K562 (cell line): ENCODE data around the gene LAMTOR1. TPM values are rescaled to one million over a fixed set of nuclear protein-coding genes. Genes with fewer than 3 reads are reported as not detected.
A peak's percentile ranks its signal among the peaks of the same experiment; 100 is the strongest.

Source experiments
- ADNP ChIP-seq: fragments of 200-800 bp; sonication (Bioruptor generic); IDR thresholded peaks from 2 replicates; pipeline ENCODE4 v1.6.1; 2016; ENCODE audit warnings: missing genetic modification characterization, missing compliant biosample characterization
- DPF2 ChIP-seq: fragments of 450-650 bp; IDR thresholded peaks from 2 replicates; pipeline ENCODE4 v1.6.1; 2016
- ESRRA ChIP-seq: fragments of 450-650 bp; IDR thresholded peaks from 2 replicates; pipeline ENCODE4 v1.6.1; 2014; ENCODE audit warnings: low read depth, mild to moderate bottlenecking, moderate library complexity, borderline replicate concordance
- ESRRB ChIP-seq: fragments of 250-450 bp; sonication (Bioruptor Pico); IDR thresholded peaks from 2 replicates; pipeline ENCODE4 v1.5.0; 2020; ENCODE audit warnings: mild to moderate bottlenecking, moderate library complexity, borderline replicate concordance
- FOSL1 ChIP-seq: fragments of 200-800 bp; sonication (Bioruptor generic); conservative IDR thresholded peaks from 2 replicates; pipeline ENCODE4 v1.6.1; 2016; ENCODE audit warnings: missing genetic modification characterization, missing compliant biosample characterization
- HDAC1 ChIP-seq, 2 experiments: fragments of 450-650 bp; IDR thresholded peaks; 2 replicates each; pipeline ENCODE4 v1.6.1; 2016 to 2017; ENCODE audit warnings: inconsistent platforms in 1 of 2, mild to moderate bottlenecking in 1 of 2, moderate library complexity in 1 of 2
- KDM1A ChIP-seq, 2 experiments: fragments of 450-650 bp; IDR thresholded peaks; 2 replicates each; pipeline ENCODE4 v1.6.1; 2016; ENCODE audit warnings: mild to moderate bottlenecking in 2 of 2
- KHSRP ChIP-seq: fragments of 450-650 bp; IDR thresholded peaks from 2 replicates; pipeline ENCODE4 v1.6.1; 2017
- LEF1 ChIP-seq: fragments of 450-650 bp; IDR thresholded peaks from 2 replicates; pipeline ENCODE4 v1.6.1; 2016; ENCODE audit warnings: mild to moderate bottlenecking
- MEIS2 ChIP-seq: fragments of 450-650 bp; IDR thresholded peaks from 2 replicates; pipeline ENCODE4 v1.6.1; 2014; ENCODE audit warnings: mild to moderate bottlenecking; ENCODE audit not compliant: partially characterized antibody
- NCOR1 ChIP-seq: fragments of 450-650 bp; IDR thresholded peaks from 2 replicates; pipeline ENCODE4 v1.6.1; 2016; ENCODE audit warnings: mild to moderate bottlenecking, moderate library complexity
- NFE2 ChIP-seq: IDR thresholded peaks from 2 replicates; pipeline ENCODE4 v1.6.1; 2014; ENCODE audit warnings: antibody characterized with exemption, low read depth
- RBFOX2 ChIP-seq: fragments of 200-400 bp; formaldehyde crosslinking; IDR thresholded peaks from 2 replicates; pipeline ENCODE4 v1.6.1; 2017; ENCODE audit warnings: low read depth, mild to moderate bottlenecking, low read length, moderate library complexity
- SMARCA4 ChIP-seq: fragments of 450-650 bp; IDR thresholded peaks from 2 replicates; pipeline ENCODE4 v1.6.1; 2016
- SOX6 ChIP-seq: fragments of 450-650 bp; IDR thresholded peaks from 2 replicates; pipeline ENCODE4 v1.6.1; 2014; ENCODE audit warnings: mild to moderate bottlenecking
- TAF9B ChIP-seq: fragments of 450-650 bp; IDR thresholded peaks from 2 replicates; pipeline ENCODE4 v1.6.1; 2018; ENCODE audit warnings: mild to moderate bottlenecking; ENCODE audit not compliant: partially characterized antibody
- TAL1 ChIP-seq: fragments of 450-650 bp; IDR thresholded peaks from 2 replicates; pipeline ENCODE4 v1.6.1; 2016; ENCODE audit warnings: mild to moderate bottlenecking
- TEAD4 ChIP-seq, 2 experiments: sonication (generic) in 1 of 2; formaldehyde crosslinking in 1 of 2; IDR thresholded peaks; 2 replicates each; pipeline versions ENCODE4 v1.6.1 to v1.8.0; 2012 to 2022; ENCODE audit warnings: borderline replicate concordance in 1 of 2, inconsistent platforms in 1 of 2, low read length in 1 of 2, mild to moderate bottlenecking in 1 of 2, missing genetic modification reagents in 1 of 2
- ZEB2 ChIP-seq: fragments of 450-650 bp; IDR thresholded peaks from 2 replicates; pipeline ENCODE4 v1.6.1; 2016
- ZNF3 ChIP-seq: fragments of 250-450 bp; sonication (Bioruptor Pico); IDR thresholded peaks from 2 replicates; pipeline ENCODE4 v1.5.0; 2021; ENCODE audit warnings: mild to moderate bottlenecking, moderate library complexity
- polyA plus RNA-seq, 8 experiments: library from polyadenylated mRNA; depleted of rRNA in 4 of 8; stranded (reverse) in 5 of 8; unstranded in 3 of 8; fragments of >200 nt; fragmentation: Nextera tagmentation in 2 of 8; fragmentation: Illumina TruSeq in 1 of 8; extraction: Ambion mirVana in 2 of 8; extraction: Trizol in 1 of 8; gene quantifications; 2 replicates each; pipeline versions ENCODE4 v1.2.1 to v1.2.3, GENCODE V29; 2011 to 2014; ENCODE audit warnings: inconsistent platforms in 1 of 8, missing spikeins in 1 of 8
- total RNA-seq, 7 experiments: library from RNA; depleted of rRNA in 6 of 7; stranded (reverse); fragments of >200 nt in 6 of 7; fragmentation: Illumina TruSeq in 2 of 7; extraction: Trizol in 2 of 7; gene quantifications; 2 replicates each; pipeline versions ENCODE4 v1.2.1 to v1.2.3, GENCODE V29; 2011 to 2021; ENCODE audit warnings: low replicate concordance in 1 of 7
- TF ChIP-seq, protein P1 (sequence below): fragments of 450-650 bp; IDR thresholded peaks from 2 replicates; pipeline ENCODE4 v1.6.1; 2018; ENCODE audit not compliant: partially characterized antibody
- TF ChIP-seq, protein P2 (sequence below): fragments of 200-800 bp; sonication (Bioruptor generic); IDR thresholded peaks from 2 replicates; pipeline ENCODE4 v1.6.1; 2017; ENCODE audit warnings: missing genetic modification characterization, missing compliant biosample characterization
- TF ChIP-seq, protein P3 (sequence below), 2 experiments: fragments of 450-650 bp in 1 of 2; sonication (generic) in 1 of 2; formaldehyde crosslinking in 1 of 2; IDR thresholded peaks in 1 of 2; conservative IDR thresholded peaks in 1 of 2; 2 replicates each; pipeline versions ENCODE4 v1.6.1 to v1.8.1; 2016 to 2023; ENCODE audit warnings: mild to moderate bottlenecking in 2 of 2, moderate library complexity in 2 of 2, inconsistent platforms in 1 of 2, missing genetic modification reagents in 1 of 2
- TF ChIP-seq, protein P4 (sequence below): fragments of 250-450 bp; sonication (Bioruptor Pico); IDR thresholded peaks from 2 replicates; pipeline ENCODE4 v1.8.0; 2021; ENCODE audit warnings: moderate library complexity, mild to moderate bottlenecking, inconsistent platforms
- TF ChIP-seq, protein P5 (sequence below): sonication (generic); formaldehyde crosslinking; IDR thresholded peaks from 2 replicates; pipeline ENCODE4 v1.9.0; 2022; ENCODE audit warnings: mild to moderate bottlenecking, missing genetic modification reagents

The LAMTOR1 gene
- total and polyA plus RNA-seq, 9 of the 15 experiments (the other 6 are each of a cell fraction or from before 2014, with no cell fraction given) = 62.6 to 104 (median 85.3) TPM

DNA sequence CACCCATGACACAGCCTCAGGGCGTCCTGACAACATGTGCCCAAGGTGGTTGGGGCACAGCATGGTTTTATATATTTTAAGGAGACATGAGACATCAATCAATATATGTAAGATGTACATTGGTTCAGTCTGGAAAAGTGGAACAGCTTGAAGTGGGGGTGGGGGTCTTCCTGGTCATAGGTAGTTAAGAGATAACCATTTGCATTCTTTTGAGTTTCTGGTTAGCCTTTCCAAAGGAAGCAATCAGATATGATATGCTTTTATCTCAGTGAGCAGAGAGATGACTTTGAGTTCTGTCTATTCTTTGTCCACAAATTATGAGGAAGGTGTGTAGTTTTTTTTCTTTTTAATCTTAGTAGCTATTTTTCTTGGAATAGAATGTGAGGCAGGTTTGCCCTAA is 19.5 kb upstream of the LAMTOR1 start (continued):
- TF ChIP-seq, protein P1, sequence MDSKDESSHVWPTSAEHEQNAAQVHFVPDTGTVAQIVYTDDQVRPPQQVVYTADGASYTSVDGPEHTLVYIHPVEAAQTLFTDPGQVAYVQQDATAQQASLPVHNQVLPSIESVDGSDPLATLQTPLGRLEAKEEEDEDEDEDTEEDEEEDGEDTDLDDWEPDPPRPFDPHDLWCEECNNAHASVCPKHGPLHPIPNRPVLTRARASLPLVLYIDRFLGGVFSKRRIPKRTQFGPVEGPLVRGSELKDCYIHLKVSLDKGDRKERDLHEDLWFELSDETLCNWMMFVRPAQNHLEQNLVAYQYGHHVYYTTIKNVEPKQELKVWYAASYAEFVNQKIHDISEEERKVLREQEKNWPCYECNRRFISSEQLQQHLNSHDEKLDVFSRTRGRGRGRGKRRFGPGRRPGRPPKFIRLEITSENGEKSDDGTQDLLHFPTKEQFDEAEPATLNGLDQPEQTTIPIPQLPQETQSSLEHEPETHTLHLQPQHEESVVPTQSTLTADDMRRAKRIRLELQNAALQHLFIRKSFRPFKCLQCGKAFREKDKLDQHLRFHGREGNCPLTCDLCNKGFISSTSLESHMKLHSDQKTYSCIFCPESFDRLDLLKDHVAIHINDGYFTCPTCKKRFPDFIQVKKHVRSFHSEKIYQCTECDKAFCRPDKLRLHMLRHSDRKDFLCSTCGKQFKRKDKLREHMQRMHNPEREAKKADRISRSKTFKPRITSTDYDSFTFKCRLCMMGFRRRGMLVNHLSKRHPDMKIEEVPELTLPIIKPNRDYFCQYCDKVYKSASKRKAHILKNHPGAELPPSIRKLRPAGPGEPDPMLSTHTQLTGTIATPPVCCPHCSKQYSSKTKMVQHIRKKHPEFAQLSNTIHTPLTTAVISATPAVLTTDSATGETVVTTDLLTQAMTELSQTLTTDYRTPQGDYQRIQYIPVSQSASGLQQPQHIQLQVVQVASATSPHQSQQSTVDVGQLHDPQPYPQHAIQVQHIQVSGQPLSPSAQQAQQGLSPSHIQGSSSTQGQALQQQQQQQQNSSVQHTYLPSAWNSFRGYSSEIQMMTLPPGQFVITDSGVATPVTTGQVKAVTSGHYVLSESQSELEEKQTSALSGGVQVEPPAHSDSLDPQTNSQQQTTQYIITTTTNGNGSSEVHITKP = peak; percentile 51
- TF ChIP-seq ZEB2 (peak; percentile 57; the same call in 1 of the 2 replicates), ZNF3 (no peak), DPF2 (peak; percentile 67), ESRRB (CRISPR knock-in tag) (no peak), SOX6 (peak; percentile 73), TAF9B (no peak), TAL1 (peak; percentile 61; the same call in 1 of the 2 replicates), RBFOX2 (no peak), ADNP (tag) (peak; percentile 59; the same call in 1 of the 2 replicates), MEIS2 (peak; percentile 9), LEF1 (0 out of 2 replicates have a peak, but pooled peaks have one; percentile 26), HDAC1 (IDR thresholded peaks at IDR 0.05) (no peak), SMARCA4 (peak; percentile 56), NFE2 (peak; percentile 64), NCOR1 (peak; percentile 39), KHSRP (no peak), FOSL1 (tag) (0 out of 2 replicates have a peak, but pooled peaks have one; percentile 13), TEAD4 (IDR thresholded peaks at IDR 0.05; ENCODE audit: low read length) (peak; percentile 54), TEAD4 (CRISPR knock-in tag; IDR thresholded peaks at IDR 0.05; ENCODE audit: borderline replicate concordance) (no peak), ESRRA (peak; percentile 6; the same call in 1 of the 2 replicates), KDM1A (IDR thresholded peaks at IDR 0.05) (0 out of 4 replicates have a peak, but pooled peaks of 1 of the 2 experiments have one; percentile 6)
- TF ChIP-seq, protein P2, sequence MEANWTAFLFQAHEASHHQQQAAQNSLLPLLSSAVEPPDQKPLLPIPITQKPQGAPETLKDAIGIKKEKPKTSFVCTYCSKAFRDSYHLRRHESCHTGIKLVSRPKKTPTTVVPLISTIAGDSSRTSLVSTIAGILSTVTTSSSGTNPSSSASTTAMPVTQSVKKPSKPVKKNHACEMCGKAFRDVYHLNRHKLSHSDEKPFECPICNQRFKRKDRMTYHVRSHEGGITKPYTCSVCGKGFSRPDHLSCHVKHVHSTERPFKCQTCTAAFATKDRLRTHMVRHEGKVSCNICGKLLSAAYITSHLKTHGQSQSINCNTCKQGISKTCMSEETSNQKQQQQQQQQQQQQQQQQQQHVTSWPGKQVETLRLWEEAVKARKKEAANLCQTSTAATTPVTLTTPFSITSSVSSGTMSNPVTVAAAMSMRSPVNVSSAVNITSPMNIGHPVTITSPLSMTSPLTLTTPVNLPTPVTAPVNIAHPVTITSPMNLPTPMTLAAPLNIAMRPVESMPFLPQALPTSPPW (CRISPR knock-in tag) = peak; percentile 16; the same call in 1 of the 2 replicates
- TF ChIP-seq, protein P3, sequence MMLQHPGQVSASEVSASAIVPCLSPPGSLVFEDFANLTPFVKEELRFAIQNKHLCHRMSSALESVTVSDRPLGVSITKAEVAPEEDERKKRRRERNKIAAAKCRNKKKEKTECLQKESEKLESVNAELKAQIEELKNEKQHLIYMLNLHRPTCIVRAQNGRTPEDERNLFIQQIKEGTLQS (IDR thresholded peaks at IDR 0.05) = no peak
- TF ChIP-seq, protein P3 (CRISPR knock-in tag; conservative IDR thresholded peaks at IDR 0.05) = no peak
- TF ChIP-seq, protein P4, sequence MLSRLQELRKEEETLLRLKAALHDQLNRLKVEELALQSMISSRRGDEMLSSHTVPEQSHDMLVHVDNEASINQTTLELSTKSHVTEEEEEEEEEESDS (CRISPR knock-in tag) = no peak
- TF ChIP-seq, protein P5, sequence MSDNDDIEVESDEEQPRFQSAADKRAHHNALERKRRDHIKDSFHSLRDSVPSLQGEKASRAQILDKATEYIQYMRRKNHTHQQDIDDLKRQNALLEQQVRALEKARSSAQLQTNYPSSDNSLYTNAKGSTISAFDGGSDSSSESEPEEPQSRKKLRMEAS (CRISPR knock-in tag) = no peak
